ENCODE measurements around the gene TSC22D3. TPM values are rescaled to one million over a fixed set of nuclear protein-coding genes. Genes with fewer than 3 reads are reported as not detected.
A peak's percentile ranks its signal among the peaks of the same experiment; 100 is the strongest.

Gene TSC22D3
- total RNA-seq, 3 donors from 2014 or later: 14.1 to 21.6 (median 18.5) TPM

DNA sequence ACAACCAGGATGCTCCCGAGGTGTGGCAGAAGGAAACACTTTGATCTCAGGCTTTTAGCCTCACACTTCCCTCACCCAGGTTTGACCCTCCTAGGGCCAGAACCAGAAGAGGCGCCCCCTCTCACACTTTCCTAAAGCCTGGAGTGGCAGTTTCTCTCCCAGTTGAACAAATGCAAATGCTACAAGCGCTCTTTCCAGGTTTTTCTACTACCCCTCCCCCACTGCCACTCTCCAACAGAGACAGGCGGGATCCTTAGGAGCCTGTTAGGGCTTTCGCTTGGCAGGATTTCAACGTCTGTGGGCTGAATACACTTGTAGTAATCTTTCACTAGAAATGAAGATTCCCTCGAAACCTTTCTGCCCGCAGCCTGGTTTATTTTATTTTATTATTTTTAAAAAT lies 2.4 kb downstream of the TSC22D3 start:
- H3K36me3 Mint-ChIP-seq (ENCODE audit: insufficient read depth): no peaks in the 10 kb centered on the region
- ATAC-seq (no peak), DNase-seq (no peak)
- no peaks in the 10 kb centered on the region for H3K27me3 Mint-ChIP-seq (ENCODE audit: low read depth)
- H3K4me1 Mint-ChIP-seq (ENCODE audit: low read depth): peaks cover 16% of the 10 kb centered on the region
- no peaks in the 10 kb centered on the region for H3K9me3 Mint-ChIP-seq
- H3K4me3 Mint-ChIP-seq: no peak overlapping the region

DNA sequence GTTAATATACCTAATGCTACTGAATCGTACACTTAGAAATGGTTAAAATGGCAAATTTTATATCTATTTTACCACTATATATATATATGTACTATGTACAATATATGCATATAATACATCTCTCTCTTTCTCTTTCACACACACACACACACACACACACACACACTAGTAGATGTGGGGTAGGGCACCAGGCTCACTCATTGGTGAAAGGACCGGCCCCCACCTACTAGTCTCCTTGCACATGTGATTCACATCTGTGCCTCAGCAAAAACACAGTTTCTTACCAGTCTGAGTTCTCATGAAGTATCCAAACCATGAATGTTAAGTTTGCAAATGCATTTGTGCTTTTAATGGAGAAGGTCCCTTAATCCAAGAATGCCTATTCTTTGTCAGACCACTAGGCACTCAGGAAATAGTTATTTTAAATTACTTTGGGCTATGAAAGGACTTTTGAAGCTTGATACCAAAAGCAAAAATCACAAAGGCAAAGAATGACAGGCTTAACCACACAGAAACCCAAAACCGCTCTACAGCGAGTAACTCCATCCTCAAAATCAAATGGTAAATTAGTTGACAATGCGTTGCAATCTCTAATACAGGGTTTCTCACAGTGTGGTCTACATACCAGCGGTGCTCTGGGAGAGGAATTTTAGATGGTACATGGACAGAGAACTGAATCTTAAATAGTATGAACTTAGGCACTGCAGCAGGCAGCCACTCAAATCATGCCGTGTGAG lies 5.8 kb downstream of the TSC22D3 start:
- H3K36me3 Mint-ChIP-seq (ENCODE audit: insufficient read depth): no peaks in the 10 kb centered on the region
- H3K27me3 Mint-ChIP-seq (ENCODE audit: low read depth): no peaks in the 10 kb centered on the region
- no peak overlapping the region for H3K4me3 Mint-ChIP-seq
- peak in 1 of 2 donors; percentile 63 for ATAC-seq
- no peaks in the 10 kb centered on the region for H3K9me3 Mint-ChIP-seq
- H3K4me1 Mint-ChIP-seq (ENCODE audit: low read depth): peaks cover 5% of the 10 kb centered on the region
- no peak for DNase-seq

DNA sequence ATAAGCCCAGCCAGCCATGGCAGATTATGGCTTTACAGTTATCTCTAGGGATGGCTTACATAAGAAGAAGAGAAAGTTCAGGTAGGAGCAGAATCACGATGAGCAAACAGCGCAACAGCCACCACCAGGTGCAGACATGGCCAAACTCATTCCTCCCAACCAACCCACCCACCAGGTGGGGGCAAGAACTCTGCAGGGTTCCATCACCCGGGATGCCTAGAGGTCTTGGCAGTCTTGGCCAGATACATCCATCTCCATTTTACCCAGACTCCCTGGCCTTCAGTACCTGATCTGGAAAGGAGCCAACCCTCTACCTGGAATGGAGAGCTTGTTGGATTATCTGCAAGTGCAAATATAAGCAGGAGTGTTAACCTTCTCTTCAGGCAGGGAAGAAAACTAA lies 7.5 kb downstream of the TSC22D3 start:
- ATAC-seq (no peak), DNase-seq (no peak)
- Mint-ChIP-seq H3K9me3 (no peaks in the 10 kb centered on the region), H3K36me3 (ENCODE audit: insufficient read depth) (no peaks in the 10 kb centered on the region), H3K4me3 (no peak overlapping the region), H3K4me1 (ENCODE audit: low read depth) (no peaks in the 10 kb centered on the region), H3K27me3 (ENCODE audit: low read depth) (no peaks in the 10 kb centered on the region)

DNA sequence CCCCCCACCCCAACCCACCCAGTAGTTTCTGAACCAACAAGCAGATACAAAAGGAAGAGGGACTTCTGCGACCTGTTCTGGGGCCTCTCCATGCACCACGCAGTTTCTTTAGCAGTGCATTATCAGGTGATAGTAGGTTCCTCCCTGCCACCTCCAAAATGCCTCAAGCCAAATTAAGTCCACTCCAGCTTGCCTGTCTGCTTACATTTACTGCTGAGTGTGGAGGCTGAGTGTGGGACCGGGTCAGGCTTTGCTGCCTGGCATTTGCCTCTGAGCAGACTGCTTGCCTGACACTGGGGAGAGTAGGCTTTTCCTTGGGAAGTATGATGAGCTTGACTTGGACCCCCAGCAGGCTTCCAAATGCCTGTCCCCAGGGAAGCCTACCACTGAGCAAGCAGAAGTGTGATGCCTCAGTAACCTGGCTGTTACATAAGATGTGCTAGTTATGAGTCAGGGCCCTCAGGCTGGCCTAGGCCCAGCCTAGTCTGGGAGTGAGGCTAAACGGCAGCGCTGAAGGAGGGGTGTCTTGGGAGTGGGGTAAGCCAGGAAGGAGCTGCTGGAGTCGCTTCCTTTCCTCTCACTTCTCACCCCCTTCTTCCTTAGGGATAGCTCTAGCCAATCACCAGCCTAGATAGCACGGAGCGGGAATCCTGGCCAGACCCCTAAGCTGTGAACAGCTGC lies 9.0 kb downstream of the TSC22D3 start:
- no peak for ATAC-seq
- Mint-ChIP-seq H3K4me1 (ENCODE audit: low read depth) (no peaks in the 10 kb centered on the region), H3K9me3 (no peaks in the 10 kb centered on the region), H3K27me3 (ENCODE audit: low read depth) (no peaks in the 10 kb centered on the region), H3K4me3 (no peak overlapping the region), H3K36me3 (ENCODE audit: insufficient read depth) (no peaks in the 10 kb centered on the region)
- no peak for DNase-seq

DNA sequence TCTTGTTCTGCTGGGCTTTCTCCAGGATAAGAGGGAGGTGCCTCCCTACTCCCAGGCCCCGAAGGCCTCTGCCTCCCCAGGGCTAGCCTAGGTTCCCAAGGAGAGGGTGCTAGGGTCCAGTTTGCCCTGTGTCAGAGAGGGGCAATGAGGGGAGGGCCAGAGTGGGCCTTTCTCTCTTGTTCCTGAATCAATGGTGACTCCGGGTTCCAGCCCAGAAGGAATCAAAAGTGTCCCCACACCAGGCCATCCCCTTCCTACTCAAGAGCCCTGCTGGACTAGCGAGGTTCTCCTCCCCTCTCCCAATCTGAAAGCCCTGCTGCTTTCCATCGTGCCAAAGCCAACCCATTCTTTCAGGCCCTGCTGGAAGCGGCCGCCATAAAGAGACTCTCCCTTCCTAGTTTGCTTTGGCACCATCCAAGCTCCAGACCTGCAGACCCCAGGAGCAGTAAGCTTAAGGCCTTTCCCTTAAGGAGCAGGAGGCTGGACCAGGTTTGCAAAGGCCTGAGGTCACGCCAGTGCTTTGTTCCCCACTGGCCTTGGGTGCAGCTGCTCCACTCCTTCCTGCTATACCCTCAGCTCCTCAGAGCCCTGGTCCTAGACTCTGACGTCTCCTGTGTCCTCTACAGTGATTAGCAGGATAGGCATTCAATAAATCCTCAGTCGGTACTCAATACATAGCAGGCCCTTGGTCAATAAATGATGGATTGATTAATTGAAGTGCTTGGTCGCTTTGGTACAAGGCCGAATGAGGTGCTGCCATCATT lies 10.6 kb downstream of the TSC22D3 start:
- no peak for ATAC-seq
- DNase-seq: no peak
- Mint-ChIP-seq H3K9me3 (no peaks in the 10 kb centered on the region), H3K4me3 (no peak overlapping the region), H3K4me1 (ENCODE audit: low read depth) (no peaks in the 10 kb centered on the region), H3K36me3 (ENCODE audit: insufficient read depth) (no peaks in the 10 kb centered on the region), H3K27me3 (ENCODE audit: low read depth) (no peaks in the 10 kb centered on the region)

DNA sequence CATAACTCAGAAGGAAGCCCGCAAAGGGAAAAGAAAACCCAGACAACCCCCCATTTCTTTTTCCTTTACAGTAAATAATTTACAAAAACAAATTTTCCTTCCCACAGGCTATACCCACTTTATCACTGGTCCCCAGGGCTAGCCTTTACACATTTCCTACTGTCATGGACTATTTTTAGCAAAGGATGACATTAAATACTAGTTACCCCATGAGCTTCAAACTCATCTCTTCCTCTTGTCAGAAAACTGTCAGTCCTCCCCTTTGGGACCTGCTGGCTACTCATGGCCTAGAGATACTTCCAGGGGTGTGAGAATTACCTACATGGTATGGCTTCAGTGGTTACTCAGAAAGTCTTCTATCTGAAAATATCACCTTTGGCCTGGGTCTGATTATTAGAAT lies 11.9 kb downstream of the TSC22D3 start:
- DNase-seq: no peak
- Mint-ChIP-seq H3K36me3 (ENCODE audit: insufficient read depth) (no peaks in the 10 kb centered on the region), H3K9me3 (no peaks in the 10 kb centered on the region), H3K4me3 (no peak overlapping the region), H3K4me1 (ENCODE audit: low read depth) (no peaks in the 10 kb centered on the region), H3K27me3 (ENCODE audit: low read depth) (no peaks in the 10 kb centered on the region)
- no peak for ATAC-seq

DNA sequence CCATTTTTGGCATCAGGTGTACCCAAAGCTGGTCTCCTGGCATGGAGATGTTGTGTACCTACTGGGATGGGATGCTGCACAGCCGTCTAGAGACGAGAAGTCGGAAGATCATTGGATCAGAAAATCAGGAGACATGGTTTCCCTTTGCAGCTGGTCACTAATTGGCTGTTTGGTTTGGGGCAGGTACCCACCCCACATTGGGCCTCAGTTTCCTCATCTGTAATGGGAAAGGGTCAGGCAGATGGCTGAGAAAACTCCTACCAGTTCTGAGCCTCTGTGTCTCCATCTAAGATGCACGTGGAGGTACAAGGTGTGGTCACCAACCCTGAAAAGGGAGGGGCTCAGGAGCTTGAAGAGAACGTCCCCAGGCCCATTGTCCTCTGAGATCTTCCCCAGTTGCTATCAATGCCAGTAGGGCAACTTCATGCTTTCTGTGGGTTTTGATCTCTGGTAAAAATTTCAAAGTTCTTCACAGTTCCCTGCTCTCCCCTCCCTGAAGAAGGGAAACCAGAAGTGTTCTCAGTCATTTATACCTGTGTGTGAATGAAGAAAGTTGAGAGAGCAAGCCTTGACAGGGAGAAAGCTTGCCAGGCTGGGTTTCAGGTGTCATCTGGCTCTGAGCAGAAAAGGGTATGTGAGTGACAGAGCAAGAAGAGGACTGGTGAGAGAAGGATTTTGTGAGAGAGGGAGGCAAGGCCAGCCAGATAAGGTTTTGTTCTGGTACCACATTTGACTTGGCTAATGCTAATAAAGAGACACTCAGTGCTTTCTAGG lies 15.1 kb downstream of the TSC22D3 start:
- DNase-seq (no peak), ATAC-seq (no peak)
- H3K27me3 Mint-ChIP-seq (ENCODE audit: low read depth): no peaks in the 10 kb centered on the region
- H3K9me3 Mint-ChIP-seq: no peaks in the 10 kb centered on the region
- H3K4me3 Mint-ChIP-seq: no peak overlapping the region
- H3K4me1 Mint-ChIP-seq (ENCODE audit: low read depth): peaks cover 6% of the 10 kb centered on the region
- H3K36me3 Mint-ChIP-seq (ENCODE audit: insufficient read depth): no peaks in the 10 kb centered on the region

DNA sequence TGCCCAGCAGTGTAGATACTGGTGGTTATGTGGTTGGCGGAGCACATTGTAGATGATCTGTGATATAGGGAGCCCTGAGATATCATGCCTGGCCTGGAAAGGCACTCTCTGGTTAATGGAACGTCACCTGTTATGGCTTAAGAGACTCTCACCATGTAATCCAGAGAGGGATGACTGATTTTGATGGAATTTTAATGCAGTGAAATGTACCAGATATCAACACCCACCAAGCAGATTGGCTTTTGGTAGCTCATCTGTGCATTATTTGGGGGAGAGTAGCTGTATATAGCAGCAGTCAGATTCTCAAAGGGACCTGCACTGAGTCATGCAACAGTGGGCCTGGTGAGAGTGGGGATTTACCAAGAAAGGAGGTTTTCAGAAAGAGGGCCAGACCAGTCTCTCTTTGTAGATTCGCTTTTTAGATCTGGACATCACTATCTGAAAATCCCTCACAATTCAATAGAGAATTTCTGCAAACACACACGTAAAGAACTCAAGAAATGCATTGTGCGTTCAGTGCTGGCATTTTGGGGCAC lies 17.3 kb downstream of the TSC22D3 start:
- Mint-ChIP-seq H3K4me3 (no peak overlapping the region), H3K4me1 (ENCODE audit: low read depth) (peaks cover 8% of the 10 kb centered on the region), H3K27me3 (ENCODE audit: low read depth) (no peaks in the 10 kb centered on the region), H3K9me3 (no peaks in the 10 kb centered on the region), H3K36me3 (ENCODE audit: insufficient read depth) (no peaks in the 10 kb centered on the region)
- ATAC-seq (no peak), DNase-seq (no peak)

DNA sequence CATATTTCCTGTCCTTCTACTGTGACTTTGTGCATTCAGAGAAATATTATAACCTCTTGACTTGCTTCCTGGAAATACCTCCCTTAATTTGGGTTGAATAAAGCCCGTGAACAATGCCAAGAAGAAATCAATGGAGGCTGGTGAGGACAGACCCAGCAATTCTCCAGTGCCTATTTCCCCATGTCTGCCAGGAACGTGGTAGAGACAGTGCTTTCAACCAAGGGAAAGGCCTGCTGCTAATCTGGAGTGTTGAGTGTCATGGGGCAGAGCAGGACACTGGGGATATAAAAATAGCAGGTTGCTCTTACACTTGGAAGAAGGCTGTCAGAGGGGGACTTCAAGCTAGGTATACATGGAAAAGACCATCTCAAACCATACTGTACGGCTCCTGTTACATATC lies 19.9 kb downstream of the TSC22D3 start:
- DNase-seq (no peak), ATAC-seq (no peak)
- Mint-ChIP-seq H3K4me1 (ENCODE audit: low read depth) (peaks cover 8% of the 10 kb centered on the region), H3K27me3 (ENCODE audit: low read depth) (no peaks in the 10 kb centered on the region), H3K36me3 (ENCODE audit: insufficient read depth) (no peaks in the 10 kb centered on the region), H3K4me3 (no peak overlapping the region), H3K9me3 (no peaks in the 10 kb centered on the region)

DNA sequence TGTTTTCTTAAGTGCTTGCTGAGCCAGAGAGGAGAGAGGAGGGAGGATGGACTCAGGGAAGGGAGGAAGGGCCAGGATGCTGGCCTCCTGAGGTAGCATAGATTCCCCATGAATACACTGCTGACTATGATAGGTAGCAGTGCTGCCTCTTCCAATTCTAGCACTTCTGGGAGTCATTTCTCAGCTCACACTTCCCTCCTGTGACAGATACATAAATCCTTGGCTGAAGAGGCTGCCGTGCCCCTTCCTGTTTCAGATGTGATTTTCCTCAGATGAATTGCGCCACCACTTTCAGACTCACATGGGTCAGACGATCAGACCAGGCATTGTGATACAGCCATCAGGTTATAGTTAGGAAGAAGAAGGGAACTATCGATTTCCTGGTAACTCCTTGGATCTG lies 22.4 kb downstream of the TSC22D3 start:
- H3K4me1 Mint-ChIP-seq (ENCODE audit: low read depth): peaks cover 8% of the 10 kb centered on the region
- ATAC-seq: no peak
- no peak for DNase-seq
- H3K4me3 Mint-ChIP-seq: no peak overlapping the region
- H3K9me3 Mint-ChIP-seq: no peaks in the 10 kb centered on the region
- H3K36me3 Mint-ChIP-seq (ENCODE audit: insufficient read depth): no peaks in the 10 kb centered on the region
- no peaks in the 10 kb centered on the region for H3K27me3 Mint-ChIP-seq (ENCODE audit: low read depth)

DNA sequence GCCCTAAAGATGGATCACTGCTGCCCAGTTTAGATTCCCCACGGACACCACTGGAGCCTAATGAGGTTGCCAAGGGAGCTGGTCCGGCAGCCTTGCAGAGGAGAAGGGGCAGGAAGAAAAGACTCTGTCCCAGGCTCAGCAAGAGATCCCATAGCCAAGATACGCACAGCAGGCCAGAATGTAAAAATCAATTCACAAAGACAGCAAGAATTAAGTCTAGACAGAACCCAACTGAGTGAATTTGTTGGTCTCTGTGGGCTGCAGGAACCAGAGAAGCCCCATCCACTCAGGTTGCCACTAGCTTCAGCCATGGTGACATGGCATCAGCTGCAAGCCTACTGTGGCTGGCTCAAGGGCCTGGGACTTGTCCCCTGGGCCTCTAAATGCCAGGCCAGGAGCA lies 22.9 kb downstream of the TSC22D3 start:
- no peak for ATAC-seq
- H3K4me3 Mint-ChIP-seq: no peak overlapping the region
- no peaks in the 10 kb centered on the region for H3K9me3 Mint-ChIP-seq
- no peaks in the 10 kb centered on the region for H3K36me3 Mint-ChIP-seq (ENCODE audit: insufficient read depth)
- H3K27me3 Mint-ChIP-seq (ENCODE audit: low read depth): no peaks in the 10 kb centered on the region
- peaks cover 8% of the 10 kb centered on the region for H3K4me1 Mint-ChIP-seq (ENCODE audit: low read depth)
- DNase-seq: no peak

DNA sequence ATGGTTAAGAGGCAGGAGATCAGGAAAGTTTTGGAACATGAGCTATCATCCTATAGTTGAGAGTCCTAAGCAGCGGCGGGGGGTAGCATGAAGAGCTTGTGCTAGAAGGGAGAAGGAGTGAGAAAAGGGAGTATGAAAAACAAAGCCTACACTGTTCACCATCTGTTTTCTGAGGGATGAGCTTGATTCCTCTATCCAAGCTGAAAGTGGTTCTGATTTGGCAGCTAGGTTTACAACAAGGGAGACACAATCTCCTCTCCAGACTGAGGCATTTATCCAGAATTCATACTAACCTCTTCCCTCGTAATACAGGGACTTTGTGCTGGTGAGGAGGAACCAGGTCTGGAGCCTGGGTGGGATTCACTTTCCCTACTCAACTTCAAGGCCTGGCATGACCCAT lies 23.5 kb downstream of the TSC22D3 start:
- ATAC-seq (no peak), DNase-seq (no peak)
- Mint-ChIP-seq H3K27me3 (ENCODE audit: low read depth) (no peaks in the 10 kb centered on the region), H3K36me3 (ENCODE audit: insufficient read depth) (no peaks in the 10 kb centered on the region), H3K9me3 (no peaks in the 10 kb centered on the region), H3K4me3 (no peak overlapping the region), H3K4me1 (ENCODE audit: low read depth) (peaks cover 8% of the 10 kb centered on the region)

DNA sequence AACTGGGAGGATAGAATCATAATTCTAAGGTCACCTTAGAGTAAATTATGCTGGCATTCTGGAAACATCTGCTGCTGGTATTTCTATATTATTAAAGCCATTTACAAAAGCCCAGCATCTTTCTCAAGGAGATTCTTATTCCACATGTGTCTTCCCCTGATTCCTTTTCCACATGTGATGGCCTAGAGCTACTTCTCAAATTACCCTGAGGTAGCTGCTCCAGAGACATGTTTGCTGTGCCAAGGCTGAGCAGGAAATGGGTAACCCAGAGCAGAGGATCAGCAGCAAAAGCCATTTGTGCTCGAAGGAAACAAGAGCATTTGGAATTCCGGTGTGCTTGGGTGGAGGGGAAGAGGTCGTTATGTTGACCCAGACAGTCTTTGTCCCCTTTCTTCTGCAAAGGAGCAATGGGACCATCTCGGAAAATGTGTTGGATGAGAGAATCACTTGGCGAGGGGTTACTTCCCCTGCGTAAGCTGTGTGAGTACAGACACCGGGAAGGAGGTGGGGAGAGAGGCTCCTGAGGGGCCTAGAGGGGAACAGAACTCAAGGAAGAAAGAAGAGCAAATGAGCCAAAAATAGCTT lies 24.6 kb downstream of the TSC22D3 start:
- ATAC-seq: no peak
- Mint-ChIP-seq H3K4me1 (ENCODE audit: low read depth) (peaks cover 6% of the 10 kb centered on the region), H3K27me3 (ENCODE audit: low read depth) (no peaks in the 10 kb centered on the region), H3K4me3 (no peak overlapping the region), H3K9me3 (no peaks in the 10 kb centered on the region), H3K36me3 (ENCODE audit: insufficient read depth) (no peaks in the 10 kb centered on the region)
- DNase-seq: no peak

DNA sequence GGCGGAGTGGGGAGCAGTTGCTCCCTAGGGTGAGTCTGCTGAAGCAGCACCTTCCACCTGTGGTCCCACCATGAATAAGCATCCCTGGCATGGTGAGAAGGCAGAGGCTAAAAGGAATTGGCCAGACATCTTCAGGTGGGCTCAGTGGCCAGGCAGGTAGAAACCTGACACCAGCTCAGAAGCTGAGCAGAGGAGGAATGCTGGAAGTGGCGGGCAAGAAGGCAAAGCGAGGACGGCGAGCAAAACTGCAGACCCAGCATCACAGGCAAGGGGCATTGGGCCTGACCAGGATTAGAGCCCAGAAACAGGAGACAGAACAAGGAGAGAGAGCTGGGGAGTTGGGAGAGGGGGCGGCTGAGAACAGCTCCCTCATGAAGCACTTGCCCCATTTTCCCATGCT lies 25.3 kb downstream of the TSC22D3 start:
- H3K4me3 Mint-ChIP-seq: no peak overlapping the region
- no peaks in the 10 kb centered on the region for H3K36me3 Mint-ChIP-seq (ENCODE audit: insufficient read depth)
- ATAC-seq (no peak), DNase-seq (no peak)
- H3K9me3 Mint-ChIP-seq: no peaks in the 10 kb centered on the region
- H3K4me1 Mint-ChIP-seq (ENCODE audit: low read depth): peaks cover 2% of the 10 kb centered on the region
- no peaks in the 10 kb centered on the region for H3K27me3 Mint-ChIP-seq (ENCODE audit: low read depth)

Data from activated T-cell treated with anti-CD3 and anti-CD28 coated beads, Interleukin-2, amount 50 U/mL, for 4 hours (primary cell).